ENCODE results near the gene TRMT6.
A peak's percentile ranks its signal among the peaks of the same experiment; 100 is the strongest.

TRMT6 gene, protein sequence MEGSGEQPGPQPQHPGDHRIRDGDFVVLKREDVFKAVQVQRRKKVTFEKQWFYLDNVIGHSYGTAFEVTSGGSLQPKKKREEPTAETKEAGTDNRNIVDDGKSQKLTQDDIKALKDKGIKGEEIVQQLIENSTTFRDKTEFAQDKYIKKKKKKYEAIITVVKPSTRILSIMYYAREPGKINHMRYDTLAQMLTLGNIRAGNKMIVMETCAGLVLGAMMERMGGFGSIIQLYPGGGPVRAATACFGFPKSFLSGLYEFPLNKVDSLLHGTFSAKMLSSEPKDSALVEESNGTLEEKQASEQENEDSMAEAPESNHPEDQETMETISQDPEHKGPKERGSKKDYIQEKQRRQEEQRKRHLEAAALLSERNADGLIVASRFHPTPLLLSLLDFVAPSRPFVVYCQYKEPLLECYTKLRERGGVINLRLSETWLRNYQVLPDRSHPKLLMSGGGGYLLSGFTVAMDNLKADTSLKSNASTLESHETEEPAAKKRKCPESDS

GRCh38 chr20:5950271-5951031 lies at the start of gene TRMT6, which contains the start of gene MCM8:
Gene TRMT6, minus strand, starts transcription at chr20:5950533. Its CDS starts 128 bp downstream, at chr20:5950405.
Gene MCM8, plus strand, starts transcription at chr20:5950652. Its CDS starts 1,364 bp downstream, at chr20:5952016.
- Histone ChIP-seq H3K4me3 (ENCODE audit: low read length, poor library complexity, severe bottlenecking) (peak within 1 kb of the TSS; percentile 100), H3K9ac (ENCODE audit: low read depth, low read length, poor library complexity, severe bottlenecking) (peak within 1 kb of the TSS; percentile 88), H4K20me1 (ENCODE audit: insufficient read depth, low read length, poor library complexity, severe bottlenecking) (peaks cover 5% of the 10 kb centered on the region), H3K36me3 (ENCODE audit: insufficient read depth, low read length) (peaks cover 23% of the 10 kb centered on the region; the same call in 1 of the 2 replicates), H3K9me2 (replicated peaks; ENCODE audit: low read depth, low read length) (no peaks in the 10 kb centered on the region), H3K4me1 (ENCODE audit: insufficient read depth, low read length, poor library complexity, severe bottlenecking) (peaks cover 40% of the 10 kb centered on the region), H3K27me3 (ENCODE audit: insufficient read depth, low read length, poor library complexity, severe bottlenecking) (no peaks in the 10 kb centered on the region), H3K4me2 (ENCODE audit: low read depth, low read length, poor library complexity, severe bottlenecking) (peak within 1 kb of the TSS; percentile 100), H3F3A (ENCODE audit: low read depth) (no peaks in the 10 kb centered on the region), H3K79me2 (ENCODE audit: insufficient read depth, low read length) (peaks cover 69% of the 10 kb centered on the region), H3K9me3 (ENCODE audit: insufficient read depth, low read depth, low read length) (no peaks in the 10 kb centered on the region), H2AFZ (ENCODE audit: low read length) (peak within 1 kb of the TSS; percentile 97)
- no peak for TF ChIP-seq CTCF (conservative IDR thresholded peaks at IDR 0.05; ENCODE audit: low read length)
- no peak for TF ChIP-seq EZH2phosphoT487 (IDR thresholded peaks at IDR 0.05; ENCODE audit: borderline replicate concordance)

GRCh38 chr20:5999783-6000182 lies 49.5 kb upstream of the TRMT6 start:
- H3K4me2 ChIP-seq (ENCODE audit: low read depth, low read length, poor library complexity, severe bottlenecking): no peak overlapping the region
- no peak for TF ChIP-seq CTCF (conservative IDR thresholded peaks at IDR 0.05; ENCODE audit: low read length)
- no peak for TF ChIP-seq EZH2phosphoT487 (IDR thresholded peaks at IDR 0.05; ENCODE audit: borderline replicate concordance)
- H3K4me1 ChIP-seq (ENCODE audit: insufficient read depth, low read length, poor library complexity, severe bottlenecking): peaks cover 28% of the 10 kb centered on the region
- no peak overlapping the region for H3K9ac ChIP-seq (ENCODE audit: low read depth, low read length, poor library complexity, severe bottlenecking)
- H3K79me2 ChIP-seq (ENCODE audit: insufficient read depth, low read length): 0 out of 2 replicates have a peak, but pooled peaks cover 3% of the 10 kb centered on the region
- H3K4me3 ChIP-seq (ENCODE audit: low read length, poor library complexity, severe bottlenecking): no peak overlapping the region
- no peaks in the 10 kb centered on the region for H3K9me3 ChIP-seq (ENCODE audit: insufficient read depth, low read depth, low read length)
- H3F3A ChIP-seq (ENCODE audit: low read depth): peaks cover 12% of the 10 kb centered on the region; the same call in 1 of the 2 replicates
- peaks cover 16% of the 10 kb centered on the region; the same call in 1 of the 2 replicates for H3K36me3 ChIP-seq (ENCODE audit: insufficient read depth, low read length)
- H3K9me2 ChIP-seq (replicated peaks; ENCODE audit: low read depth, low read length): no peaks in the 10 kb centered on the region
- no peak overlapping the region for H2AFZ ChIP-seq (ENCODE audit: low read length)
- no peaks in the 10 kb centered on the region for H4K20me1 ChIP-seq (ENCODE audit: insufficient read depth, low read length, poor library complexity, severe bottlenecking)
- no peaks in the 10 kb centered on the region for H3K27me3 ChIP-seq (ENCODE audit: insufficient read depth, low read length, poor library complexity, severe bottlenecking)

DNA sequence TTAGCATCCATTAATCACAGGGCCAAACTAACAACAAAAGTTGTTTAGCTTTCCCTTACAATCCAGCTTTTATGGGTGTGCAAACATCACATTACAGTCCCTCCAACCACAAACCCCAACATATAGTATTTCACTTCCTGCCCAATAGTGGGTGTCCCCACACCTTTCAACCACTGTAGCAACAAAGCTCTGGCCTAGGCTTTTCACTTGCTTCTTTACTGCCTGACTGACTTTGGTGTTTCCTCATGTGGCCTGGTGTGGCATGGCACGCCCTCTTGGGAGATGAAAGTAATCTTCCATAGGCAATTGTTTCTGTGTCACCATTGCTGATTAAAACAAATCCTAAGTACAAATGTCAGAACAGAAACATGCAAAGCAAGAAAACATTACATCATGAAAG lies 46.4 kb upstream of the TRMT6 start:
- Histone ChIP-seq H3K4me2 (ENCODE audit: low read depth, low read length, poor library complexity, severe bottlenecking) (no peak overlapping the region), H3K9me2 (replicated peaks; ENCODE audit: low read depth, low read length) (no peaks in the 10 kb centered on the region), H3K4me1 (ENCODE audit: insufficient read depth, low read length, poor library complexity, severe bottlenecking) (peaks cover 18% of the 10 kb centered on the region), H3K27me3 (ENCODE audit: insufficient read depth, low read length, poor library complexity, severe bottlenecking) (no peaks in the 10 kb centered on the region), H3K9me3 (ENCODE audit: insufficient read depth, low read depth, low read length) (no peaks in the 10 kb centered on the region), H3K4me3 (ENCODE audit: low read length, poor library complexity, severe bottlenecking) (peak overlapping the region; percentile 10), H3K36me3 (ENCODE audit: insufficient read depth, low read length) (peaks cover 44% of the 10 kb centered on the region; the same call in 1 of the 2 replicates), H3F3A (ENCODE audit: low read depth) (peaks cover 5% of the 10 kb centered on the region; the same call in 1 of the 2 replicates), H2AFZ (ENCODE audit: low read length) (no peak overlapping the region), H3K79me2 (ENCODE audit: insufficient read depth, low read length) (no peaks in the 10 kb centered on the region), H4K20me1 (ENCODE audit: insufficient read depth, low read length, poor library complexity, severe bottlenecking) (no peaks in the 10 kb centered on the region), H3K9ac (ENCODE audit: low read depth, low read length, poor library complexity, severe bottlenecking) (no peak overlapping the region)
- TF ChIP-seq EZH2phosphoT487 (IDR thresholded peaks at IDR 0.05; ENCODE audit: borderline replicate concordance): no peak
- peak; percentile 18; the same call in 1 of the 2 replicates for TF ChIP-seq CTCF (conservative IDR thresholded peaks at IDR 0.05; ENCODE audit: low read length)
